ENCODE data around the gene NUDT3.

NUDT3 gene

GRCh38 chr6:34318499-34319470 is 73.7 kb downstream of the NUDT3 start:
- no peak for DNase-seq

GRCh38 chr6:34317882-34318498 is 74.5 kb downstream of the NUDT3 start:
- DNase-seq, result no peak

DNA sequence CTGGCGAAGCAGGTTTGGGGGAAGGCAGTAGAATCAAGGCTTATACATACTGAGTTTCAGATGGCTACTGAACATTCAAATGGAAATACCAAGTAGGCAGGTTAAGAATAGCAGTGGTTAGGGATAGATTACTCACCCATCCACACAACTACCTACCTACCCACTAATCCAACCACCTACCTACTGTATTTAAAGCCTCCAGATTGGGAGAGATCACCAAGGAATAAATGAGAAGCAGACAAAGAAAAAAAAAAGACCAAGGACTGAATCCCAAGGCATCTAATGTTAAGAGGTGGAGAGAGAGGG is 75.3 kb downstream of the NUDT3 start:
- no peak for DNase-seq

GRCh38 chr6:34316431-34317171 is 75.9 kb downstream of the NUDT3 start:
- no peak for DNase-seq

DNA sequence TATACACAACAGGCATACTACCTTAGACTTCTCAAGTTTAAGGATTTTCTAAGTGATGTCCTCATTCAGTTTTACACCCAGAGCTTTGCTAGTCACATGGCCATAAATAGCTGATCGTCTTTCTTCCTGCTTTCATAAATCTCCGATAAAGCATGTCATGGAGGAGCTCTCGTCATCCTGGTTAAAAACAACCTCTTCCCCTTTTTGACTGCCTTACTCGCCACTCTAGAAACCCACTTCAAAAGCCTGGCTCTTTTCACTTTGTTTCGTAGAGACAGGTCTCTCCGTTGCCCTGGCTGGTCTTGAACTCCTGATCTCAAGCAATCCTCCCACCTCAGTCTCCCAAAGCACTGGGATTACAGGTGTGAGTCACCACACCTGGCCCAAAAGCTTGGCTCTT is 76.7 kb downstream of the NUDT3 start:
- peak; percentile 6 for DNase-seq

DNA sequence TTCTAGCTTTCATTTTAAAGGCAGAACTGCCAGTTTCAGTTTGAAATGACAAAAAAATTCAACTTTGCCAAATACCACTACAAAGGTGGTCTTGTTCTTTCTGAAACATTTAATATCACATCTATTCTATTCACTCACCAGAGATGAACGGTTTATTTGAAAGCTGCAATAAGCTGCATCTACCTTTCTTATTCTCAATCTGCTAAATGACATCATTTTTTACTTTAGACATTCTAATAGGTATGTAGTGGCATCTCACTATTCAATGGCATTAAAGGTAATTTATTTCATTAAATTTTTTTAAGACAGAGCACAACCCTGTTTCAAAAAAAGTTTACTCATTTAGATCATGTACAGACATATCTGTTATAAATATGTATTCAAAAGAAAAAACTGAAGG is 77.2 kb downstream of the NUDT3 start:
- DNase-seq, result no peak

DNA sequence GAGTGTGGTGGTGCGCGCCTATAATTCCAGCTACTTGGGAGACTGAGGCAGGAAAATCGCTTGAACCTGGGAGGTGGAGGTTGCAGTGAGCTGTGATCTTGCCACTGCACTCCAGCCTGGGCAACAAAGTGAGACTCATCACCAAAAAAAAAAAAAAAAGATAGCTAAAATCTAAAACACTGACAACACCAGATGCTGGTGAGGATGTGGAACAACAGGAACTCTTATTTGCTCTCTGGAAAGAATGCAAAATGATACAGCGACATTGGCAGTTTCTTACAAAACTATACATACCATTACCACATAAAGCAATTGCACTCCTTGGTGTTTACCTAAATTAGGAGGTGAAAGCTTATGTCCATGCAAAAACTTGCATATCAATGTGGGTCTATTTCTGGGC is 80.2 kb downstream of the NUDT3 start:
- no peak for DNase-seq

DNA sequence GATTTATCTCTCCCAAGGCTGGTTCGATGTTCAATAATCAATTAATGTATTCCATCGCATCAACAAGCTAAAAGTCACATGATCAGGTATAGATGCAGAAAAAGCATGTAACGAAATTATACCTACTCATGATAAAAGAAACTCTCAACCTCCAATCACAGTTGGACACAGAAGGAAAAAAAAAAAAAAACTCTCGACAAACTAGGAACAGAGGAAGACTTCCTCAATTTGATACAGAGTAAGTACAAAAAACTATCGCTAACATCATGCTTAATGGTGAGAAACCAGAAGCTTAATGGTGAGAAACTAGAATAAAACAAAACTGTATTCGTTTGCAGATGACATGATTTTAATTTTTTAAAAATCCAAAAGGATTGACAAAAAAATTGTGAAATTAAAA is 81.7 kb downstream of the NUDT3 start:
- no peak for DNase-seq

- DNase-seq, result no peak
These were observed 84.0 kb downstream of the NUDT3 start for GRCh38 chr6:34308483-34308882.

DNA sequence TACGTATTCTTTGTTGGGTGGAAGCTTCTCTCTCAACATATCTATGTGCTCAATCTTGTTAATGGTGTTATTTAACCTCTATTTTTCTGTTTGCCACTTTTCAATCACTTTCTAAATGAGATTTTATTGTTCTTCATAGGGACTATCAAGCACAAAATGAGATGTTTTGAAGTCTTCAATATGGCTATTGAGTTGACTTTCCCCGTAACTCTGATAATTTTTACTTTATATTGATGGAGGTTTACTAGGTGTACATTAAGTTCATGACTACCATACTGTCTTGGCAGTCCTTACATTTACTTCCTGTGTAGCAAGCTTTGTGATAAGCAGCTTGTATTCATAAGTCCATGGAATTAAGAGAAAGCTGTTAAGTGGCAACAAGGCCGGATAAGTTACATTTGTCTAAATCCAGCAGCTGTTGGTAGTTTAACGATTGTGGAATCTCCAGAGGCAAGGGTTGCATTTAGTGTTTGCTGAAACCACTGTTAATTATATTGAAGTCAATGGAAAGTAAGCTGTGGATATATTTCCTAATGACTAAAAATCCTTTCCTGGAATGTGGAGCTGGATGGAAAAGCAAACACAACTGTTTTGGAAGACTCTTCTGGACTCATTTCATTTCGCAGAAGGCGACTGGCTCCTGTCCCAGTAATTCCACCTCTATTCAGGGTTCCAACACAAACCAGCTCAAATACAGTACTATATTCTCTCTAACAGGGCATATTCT is 86.3 kb downstream of the NUDT3 start:
- no peak for DNase-seq

GRCh38 chr6:34305497-34305896 is 87.0 kb downstream of the NUDT3 start:
- no peak for DNase-seq

DNA sequence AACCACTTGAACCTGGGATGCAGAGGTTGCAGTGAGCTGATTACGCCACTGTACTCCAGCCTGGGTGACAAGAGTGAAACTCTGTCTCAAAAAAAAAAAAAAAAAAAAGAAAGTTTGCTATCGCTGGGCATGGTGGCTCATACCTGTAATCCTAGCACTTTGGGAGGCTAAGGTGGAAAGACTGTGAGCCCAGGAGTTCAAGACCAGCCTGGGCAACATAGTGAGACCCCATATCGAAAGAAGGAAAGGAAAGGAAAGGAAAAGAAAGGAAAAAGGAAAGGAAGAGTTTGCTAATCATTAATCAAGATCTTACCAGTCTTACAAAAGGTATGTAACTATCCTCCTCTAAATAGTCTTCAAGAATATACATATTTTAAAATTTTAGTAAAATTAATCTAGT is 88.3 kb downstream of the NUDT3 start:
- DNase-seq, result no peak

DNA sequence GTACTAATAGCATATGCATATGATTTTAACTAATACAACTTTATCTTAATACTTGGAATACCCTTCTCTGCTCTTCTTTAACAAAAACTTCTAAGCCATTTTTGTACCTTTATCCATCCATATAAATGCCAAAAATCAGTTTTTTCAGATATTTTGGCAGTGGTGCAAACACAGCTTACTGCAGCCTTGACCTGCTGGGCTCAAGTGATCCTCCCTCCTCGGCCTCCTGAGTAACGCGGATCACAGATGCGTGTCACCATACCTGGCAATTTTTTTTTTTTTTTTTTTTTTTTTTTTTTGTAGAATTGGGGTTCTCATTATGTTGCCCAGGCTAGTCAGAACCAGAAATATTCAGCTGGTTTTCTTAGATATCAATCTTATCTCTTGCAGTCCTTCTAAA is 89.5 kb downstream of the NUDT3 start:
- no peak for DNase-seq

DNA sequence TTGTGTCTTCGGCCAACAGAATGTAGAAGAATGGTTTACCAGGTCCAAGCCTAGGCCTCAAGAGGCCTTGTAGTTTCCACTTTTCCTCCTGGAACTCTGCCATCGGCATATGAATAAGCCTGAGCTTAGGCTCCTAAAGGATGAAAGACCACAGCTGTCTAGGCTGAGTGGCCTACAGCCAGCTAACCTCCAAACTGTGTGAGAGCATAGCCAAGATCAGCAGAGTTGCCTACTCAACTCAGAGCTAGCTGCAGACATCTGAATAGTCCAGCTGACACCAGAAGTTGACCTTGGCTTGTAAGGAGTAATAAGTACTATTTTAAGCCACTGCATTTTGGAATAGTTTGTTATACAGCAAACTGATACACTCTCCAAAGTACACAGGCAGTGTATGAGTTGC is 91.1 kb downstream of the NUDT3 start:
- no peak for DNase-seq

GRCh38 chr6:34300332-34300751 is 92.1 kb downstream of the NUDT3 start:
- DNase-seq, result no peak

DNA sequence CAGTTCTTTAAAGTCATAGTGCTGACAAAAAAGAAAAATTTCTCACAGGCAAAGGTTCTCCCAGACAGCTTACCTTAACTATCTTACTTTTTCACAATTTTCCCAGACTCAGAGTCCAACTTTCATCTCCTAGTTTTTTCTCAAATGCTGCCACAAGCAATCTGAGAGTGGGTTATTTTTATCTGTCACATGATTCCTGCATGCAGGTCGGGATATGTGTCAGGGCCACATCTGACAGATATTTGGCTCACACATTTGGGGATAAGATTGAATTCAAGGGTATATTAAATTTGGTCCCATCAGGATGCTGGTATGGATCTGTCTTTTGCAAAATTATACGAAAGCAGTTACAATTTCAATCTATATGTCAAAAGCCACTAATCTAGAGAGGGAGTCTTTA is 93.5 kb downstream of the NUDT3 start:
- no peak for DNase-seq

GRCh38 chr6:34295721-34296120 is 96.7 kb downstream of the NUDT3 start:
- no peak for DNase-seq

DNA sequence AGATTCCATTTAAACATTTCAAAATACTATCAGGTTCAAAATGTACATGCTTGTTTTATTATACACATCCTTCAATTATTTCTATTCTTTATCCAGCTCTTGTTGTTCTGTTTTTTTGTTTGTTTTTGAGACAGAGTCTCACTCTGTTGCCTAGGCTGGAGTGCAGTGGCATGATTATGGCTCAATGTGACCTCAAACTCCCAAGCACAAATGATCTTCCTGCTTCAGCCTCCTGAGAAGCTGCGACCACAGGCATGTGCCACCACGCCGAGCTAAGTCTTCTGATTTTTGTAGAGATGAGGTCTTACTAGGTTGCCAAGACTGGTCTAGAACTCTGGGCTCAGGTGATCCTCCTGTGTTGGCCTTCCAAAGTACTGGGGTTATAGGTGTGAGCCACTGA is 99.5 kb downstream of the NUDT3 start:
- no peak for DNase-seq

GRCh38 chr6:34289137-34289536 is 103.3 kb downstream of the NUDT3 start:
- DNase-seq, result no peak

GRCh38 chr6:34288581-34288980 is 103.9 kb downstream of the NUDT3 start:
- no peak for DNase-seq

- DNase-seq, result no peak
These were observed 106.9 kb downstream of the NUDT3 start for GRCh38 chr6:34285448-34286164.
